GM12878 (cell line): ENCODE data around the gene NTN1. TPM values are rescaled to one million over a fixed set of nuclear protein-coding genes. Genes with fewer than 3 reads are reported as not detected.

Experiments
- ATAC-seq: fragments of 200-7000 bp; cut with Tn5 transposase; 3 replicates; pipeline ENCODE4 v1.9.1; 2020; ENCODE audit warnings: mild to moderate bottlenecking, moderate library complexity
- BruUV-seq: library from RNA; stranded (reverse); fragments of 400-500 nt; replicated peaks from 2 replicates; lab custom pipeline; 2021; lab: Mats Ljungman, UMichigan
- CTCF ChIA-PET: fragments of 300-600 bp; sonication (Branson Sonifier 250); formaldehyde crosslinking; extraction: SDS; loops from one replicate; lab custom pipeline; 2021; ENCODE audit warnings: inconsistent platforms; lab: Yijun Ruan, JAX
- POLR2A ChIA-PET: fragments of 350-600 bp; formaldehyde crosslinking; extraction: SDS; loops from one replicate; lab custom pipeline; 2021; ENCODE audit warnings: inconsistent platforms; lab: Charles Lee
- RAD21 ChIA-PET: fragments of 300-600 bp; sonication (Branson Sonifier 250); formaldehyde crosslinking; loops from one replicate; lab custom pipeline; 2023; ENCODE audit warnings: antibody characterized with exemption; ENCODE audit not compliant: unreplicated experiment; lab: Charles Lee
- SMC1A ChIA-PET: fragments of 300-600 bp; sonication (Branson Sonifier 250); formaldehyde crosslinking; loops from one replicate; lab custom pipeline; 2023; ENCODE audit not compliant: unreplicated experiment, uncharacterized antibody; lab: Charles Lee
- DNase-seq: peaks from one replicate; pipeline ENCODE4 v3.0.0-alpha.2; 2011; ENCODE audit warnings: low read depth, low spot score
- FAIRE-seq: peaks from 3 replicates; lab custom pipeline; 2011; peaks lifted over from hg19 to GRCh38; lab: Jason Lieb, UNC
- H2AFZ ChIP-seq: 2 replicates; pipeline ENCODE4 v1.6.0; 2011; ENCODE audit warnings: low read depth, low read length, control low read depth; ENCODE audit not compliant: control insufficient read depth
- H3K27ac ChIP-seq: 2 replicates; pipeline ENCODE4 v1.5.1; 2011; ENCODE audit warnings: control low read depth; ENCODE audit not compliant: control insufficient read depth, insufficient read depth
- H3K27me3 ChIP-seq, 2 experiments: replicated peaks in 1 of 2; 2 replicates each; pipeline versions ENCODE4 v1.6.0 to v1.6.1; 2011; ENCODE audit warnings: low read length in 1 of 2; ENCODE audit not compliant: control insufficient read depth in 2 of 2, insufficient read depth in 2 of 2
- H3K36me3 ChIP-seq, 2 experiments: 2 replicates each; pipeline ENCODE4 v1.5.1; 2011; ENCODE audit warnings: low read length in 1 of 2; ENCODE audit not compliant: control insufficient read depth in 2 of 2, insufficient read depth in 2 of 2
- H3K4me1 ChIP-seq: 2 replicates; pipeline ENCODE4 v1.6.1; 2011; ENCODE audit warnings: mild to moderate bottlenecking, low read length, moderate library complexity, mixed read lengths; ENCODE audit not compliant: control insufficient read depth, insufficient read depth
- H3K4me2 ChIP-seq: 2 replicates; pipeline ENCODE4 v1.6.0; 2011; ENCODE audit warnings: control low read depth; ENCODE audit not compliant: control insufficient read depth, insufficient read depth
- H3K4me3 ChIP-seq: fragments of 200-600 bp; sonication (generic); 2 replicates; pipeline ENCODE4 v1.5.1; 2016
- H3K79me2 ChIP-seq: 2 replicates; pipeline ENCODE4 v1.6.0; 2011; ENCODE audit warnings: low read length; ENCODE audit not compliant: control insufficient read depth, insufficient read depth
- H3K9ac ChIP-seq: 2 replicates; pipeline ENCODE4 v1.8.0; 2011; ENCODE audit warnings: low read length, control low read depth, mixed read lengths; ENCODE audit not compliant: control insufficient read depth, insufficient read depth
- H3K9me3 ChIP-seq: replicated peaks from 3 replicates; pipeline ENCODE4 v1.5.1; 2011; ENCODE audit warnings: mild to moderate bottlenecking, low read length; ENCODE audit not compliant: control insufficient read depth, insufficient read depth
- H4K20me1 ChIP-seq: 2 replicates; pipeline ENCODE4 v1.6.0; 2011; ENCODE audit not compliant: control insufficient read depth, insufficient read depth
- FOS ChIP-seq: IDR thresholded peaks from 3 replicates; pipeline ENCODE4 v1.6.1; 2011; ENCODE audit warnings: borderline replicate concordance; ENCODE audit not compliant: insufficient read length; ENCODE audit errors: extremely low read depth
- JUND ChIP-seq: IDR thresholded peaks from 2 replicates; pipeline ENCODE4 v1.6.1; 2012; ENCODE audit warnings: low read depth, mild to moderate bottlenecking, low read length, improper control_type of control experiment, moderate library complexity
- MTA3 ChIP-seq: IDR thresholded peaks from 2 replicates; pipeline ENCODE4 v1.6.1; 2012; ENCODE audit warnings: low read length, inconsistent platforms, borderline replicate concordance
- NFYB ChIP-seq: IDR thresholded peaks from 2 replicates; pipeline ENCODE4 v1.6.1; 2011; ENCODE audit warnings: low read depth, mild to moderate bottlenecking, low read length, improper control_type of control experiment, moderate library complexity; ENCODE audit not compliant: insufficient read depth
- PAX5 ChIP-seq: IDR thresholded peaks from 2 replicates; pipeline ENCODE4 v1.6.1; 2011; ENCODE audit warnings: low read depth, low read length, borderline replicate concordance
- SIN3A ChIP-seq: IDR thresholded peaks from 2 replicates; pipeline ENCODE4 v1.6.1; 2012; ENCODE audit warnings: low read depth, low read length, improper control_type of control experiment
- SPI1 ChIP-seq: IDR thresholded peaks from 2 replicates; pipeline ENCODE4 v1.6.1; 2011; ENCODE audit warnings: low read depth, mild to moderate bottlenecking, low read length, moderate library complexity, borderline replicate concordance; ENCODE audit not compliant: insufficient read depth
- TAF1 ChIP-seq: IDR thresholded peaks from 2 replicates; pipeline ENCODE4 v1.6.1; 2011; ENCODE audit warnings: mild to moderate bottlenecking, low read depth, low read length, borderline replicate concordance
- WGBS: methylation state at CpG from one replicate; pipeline ENCODE4 v1.1.6; 2016; ENCODE audit warnings: low lambda C conversion rate; ENCODE audit not compliant: insufficient replicate concordance, insufficient coverage; ENCODE audit errors: missing lambda C conversion rate; 5-methylcytosine and 5-hydroxymethylcytosine counted together
- in situ Hi-C: fragments of 300-500 bp; cut with MboI; formaldehyde crosslinking; loops from 9 replicates; pipeline ENCODE4 v1.14.3; 2018; ENCODE audit warnings: mixed read lengths
- intact Hi-C: fragments of 100-400 bp; cut with micrococcal nuclease; formaldehyde crosslinking; loops from one replicate; pipeline ENCODE4 v1.14.2; 2022; ENCODE audit not compliant: unreplicated experiment
- polyA plus RNA-seq, 11 experiments: library from polyadenylated mRNA; depleted of rRNA in 4 of 11; unstranded in 6 of 11; stranded (reverse) in 5 of 11; fragments of >200 nt; fragmentation: Nextera tagmentation in 4 of 11; fragmentation: Illumina TruSeq in 1 of 11; extraction: Ambion mirVana in 4 of 11; extraction: Trizol in 1 of 11; gene quantifications; 1 replicate in 1 of 11; 2 replicates in 10 of 11; pipeline versions ENCODE4 v1.2.1 to v1.2.3, GENCODE V29; 2011 to 2016; ENCODE audit warnings: inconsistent platforms in 2 of 11, missing spikeins in 2 of 11, low read depth in 1 of 11
- total RNA-seq, 4 experiments: library from RNA; depleted of rRNA in 3 of 4; stranded (reverse); fragments of >200 nt in 3 of 4; fragmentation: Illumina TruSeq in 1 of 4; extraction: Trizol in 1 of 4; gene quantifications; 2 replicates each; pipeline versions ENCODE4 v1.2.1 to v1.2.3, GENCODE V29; 2013 to 2021
- TF ChIP-seq, protein P1 (sequence below): fragments of 450-650 bp; IDR thresholded peaks from 2 replicates; pipeline ENCODE4 v1.6.1; 2017; ENCODE audit warnings: mild to moderate bottlenecking
- TF ChIP-seq, protein P2 (sequence below), 3 experiments: IDR thresholded peaks in 2 of 3; conservative IDR thresholded peaks in 1 of 3; 2 replicates each; pipeline ENCODE4 v1.5.1; 2011; ENCODE audit warnings: low read depth in 3 of 3, low read length in 3 of 3, mild to moderate bottlenecking in 3 of 3, control low read depth in 2 of 3, moderate library complexity in 2 of 3, inconsistent platforms in 1 of 3, mixed read lengths in 1 of 3; ENCODE audit not compliant: control insufficient read depth in 2 of 3, insufficient read depth in 1 of 3; ENCODE audit errors: extremely low read depth in 1 of 3
- TF ChIP-seq, protein P3 (sequence below): fragments of 450-650 bp; IDR thresholded peaks from 2 replicates; pipeline ENCODE4 v1.6.1; 2017; ENCODE audit warnings: mild to moderate bottlenecking, low read depth, inconsistent platforms; ENCODE audit not compliant: poor library complexity, severe bottlenecking

NTN1 gene
- total and polyA plus RNA-seq, 10 of the 15 experiments (the other 5 are each of a cell fraction or from before 2014, with no cell fraction given), result 0.02 to 0.89 (median 0.35) TPM

DNA sequence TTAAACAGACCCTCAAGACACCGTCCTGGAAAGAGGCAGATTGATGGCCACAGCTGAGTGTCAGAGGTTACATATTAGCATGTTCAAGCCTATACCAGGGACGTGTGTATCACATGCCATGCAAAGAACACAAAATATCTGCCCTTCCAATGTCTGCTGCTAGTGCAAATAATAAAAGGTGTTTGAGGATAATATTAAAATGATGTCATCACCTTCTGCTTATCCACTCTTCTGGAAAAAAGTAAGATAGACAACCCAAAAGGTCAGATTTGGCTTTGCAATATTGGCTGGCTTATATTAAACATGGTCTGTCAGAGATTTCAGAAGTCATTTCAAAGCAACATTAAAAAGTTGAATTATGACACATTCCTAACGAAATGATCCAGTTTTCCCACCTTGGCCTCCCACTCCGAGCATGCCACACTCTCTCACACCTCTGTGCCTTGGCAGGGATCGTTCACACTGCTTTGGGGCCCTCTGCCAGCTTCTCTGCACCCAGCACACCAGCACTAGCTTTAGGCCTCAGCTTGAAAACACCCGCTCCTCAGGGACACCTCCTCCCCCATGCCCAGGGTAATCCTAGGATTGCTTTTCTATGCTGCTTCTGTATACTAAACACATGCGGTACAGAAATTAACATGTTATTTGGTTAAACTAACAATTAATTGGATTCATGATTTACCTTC, 248.2 kb downstream of the NTN1 start (continued):
- TF ChIP-seq, protein P1, sequence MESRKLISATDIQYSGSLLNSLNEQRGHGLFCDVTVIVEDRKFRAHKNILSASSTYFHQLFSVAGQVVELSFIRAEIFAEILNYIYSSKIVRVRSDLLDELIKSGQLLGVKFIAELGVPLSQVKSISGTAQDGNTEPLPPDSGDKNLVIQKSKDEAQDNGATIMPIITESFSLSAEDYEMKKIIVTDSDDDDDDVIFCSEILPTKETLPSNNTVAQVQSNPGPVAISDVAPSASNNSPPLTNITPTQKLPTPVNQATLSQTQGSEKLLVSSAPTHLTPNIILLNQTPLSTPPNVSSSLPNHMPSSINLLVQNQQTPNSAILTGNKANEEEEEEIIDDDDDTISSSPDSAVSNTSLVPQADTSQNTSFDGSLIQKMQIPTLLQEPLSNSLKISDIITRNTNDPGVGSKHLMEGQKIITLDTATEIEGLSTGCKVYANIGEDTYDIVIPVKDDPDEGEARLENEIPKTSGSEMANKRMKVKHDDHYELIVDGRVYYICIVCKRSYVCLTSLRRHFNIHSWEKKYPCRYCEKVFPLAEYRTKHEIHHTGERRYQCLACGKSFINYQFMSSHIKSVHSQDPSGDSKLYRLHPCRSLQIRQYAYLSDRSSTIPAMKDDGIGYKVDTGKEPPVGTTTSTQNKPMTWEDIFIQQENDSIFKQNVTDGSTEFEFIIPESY, result no peak

DNA sequence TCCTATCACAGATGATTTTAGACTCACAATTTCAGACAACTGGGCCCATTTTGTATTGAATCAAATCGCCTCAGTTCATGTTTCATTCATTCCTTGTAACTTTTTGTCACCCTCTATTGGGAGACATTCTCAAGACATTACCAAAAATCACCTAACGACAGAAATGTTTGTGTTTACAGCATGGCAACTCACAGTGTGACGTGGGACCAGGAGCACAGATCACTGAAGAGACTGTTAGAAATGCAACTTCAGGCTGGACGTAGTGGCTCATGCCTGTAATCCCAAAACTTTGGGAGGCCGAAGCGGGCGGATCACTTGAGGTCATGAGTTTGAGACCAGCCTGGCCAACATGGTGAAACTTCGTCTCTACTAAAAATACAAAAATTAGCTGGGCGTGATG, 249.6 kb downstream of the NTN1 start:
- no peak for FAIRE-seq
- no peak overlapping the region for H3K27ac ChIP-seq
- RAD21 ChIA-PET, result interaction anchor here (0.7 kb wide), 1 partner anchor 85 kb away, joined by 3 read pairs; no protein-coding TSS in a partner anchor
- no peaks in the 10 kb centered on the region for H3K79me2 ChIP-seq
- POLR2A ChIA-PET, result interaction anchor here (0.7 kb wide), 1 partner anchor 254 kb away, joined by 3 read pairs; no protein-coding TSS in a partner anchor
- DNase-seq, result no peak
- SMC1A ChIA-PET, result no interaction called here
- intact Hi-C loops, result no loop called here
- no peak overlapping the region for H3K4me2 ChIP-seq
- no peak overlapping the region for H3K9ac ChIP-seq
- 82% methylated on average over 9 of the region's 9 CpGs for WGBS
- H3K27me3 ChIP-seq, result no peaks in the 10 kb centered on the region
- no peak overlapping the region for H2AFZ ChIP-seq
- CTCF ChIA-PET, result no interaction called here
- TF ChIP-seq, protein P2, sequence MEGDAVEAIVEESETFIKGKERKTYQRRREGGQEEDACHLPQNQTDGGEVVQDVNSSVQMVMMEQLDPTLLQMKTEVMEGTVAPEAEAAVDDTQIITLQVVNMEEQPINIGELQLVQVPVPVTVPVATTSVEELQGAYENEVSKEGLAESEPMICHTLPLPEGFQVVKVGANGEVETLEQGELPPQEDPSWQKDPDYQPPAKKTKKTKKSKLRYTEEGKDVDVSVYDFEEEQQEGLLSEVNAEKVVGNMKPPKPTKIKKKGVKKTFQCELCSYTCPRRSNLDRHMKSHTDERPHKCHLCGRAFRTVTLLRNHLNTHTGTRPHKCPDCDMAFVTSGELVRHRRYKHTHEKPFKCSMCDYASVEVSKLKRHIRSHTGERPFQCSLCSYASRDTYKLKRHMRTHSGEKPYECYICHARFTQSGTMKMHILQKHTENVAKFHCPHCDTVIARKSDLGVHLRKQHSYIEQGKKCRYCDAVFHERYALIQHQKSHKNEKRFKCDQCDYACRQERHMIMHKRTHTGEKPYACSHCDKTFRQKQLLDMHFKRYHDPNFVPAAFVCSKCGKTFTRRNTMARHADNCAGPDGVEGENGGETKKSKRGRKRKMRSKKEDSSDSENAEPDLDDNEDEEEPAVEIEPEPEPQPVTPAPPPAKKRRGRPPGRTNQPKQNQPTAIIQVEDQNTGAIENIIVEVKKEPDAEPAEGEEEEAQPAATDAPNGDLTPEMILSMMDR (IDR thresholded peaks at IDR 0.05 in 2 of 3, conservative IDR thresholded peaks at IDR 0.05 in 1 of 3; ENCODE audit: control insufficient read depth in 2 of 3, extremely low read depth in 1 of 3, insufficient read depth in 1 of 3, low read depth in 3 of 3, low read length in 3 of 3), result no peak
- TF ChIP-seq FOS (no peak), SIN3A (no peak), MTA3 (no peak), TAF1 (no peak), NFYB (no peak), SPI1 (no peak), PAX5 (no peak), JUND (no peak)
- TF ChIP-seq, protein P3, sequence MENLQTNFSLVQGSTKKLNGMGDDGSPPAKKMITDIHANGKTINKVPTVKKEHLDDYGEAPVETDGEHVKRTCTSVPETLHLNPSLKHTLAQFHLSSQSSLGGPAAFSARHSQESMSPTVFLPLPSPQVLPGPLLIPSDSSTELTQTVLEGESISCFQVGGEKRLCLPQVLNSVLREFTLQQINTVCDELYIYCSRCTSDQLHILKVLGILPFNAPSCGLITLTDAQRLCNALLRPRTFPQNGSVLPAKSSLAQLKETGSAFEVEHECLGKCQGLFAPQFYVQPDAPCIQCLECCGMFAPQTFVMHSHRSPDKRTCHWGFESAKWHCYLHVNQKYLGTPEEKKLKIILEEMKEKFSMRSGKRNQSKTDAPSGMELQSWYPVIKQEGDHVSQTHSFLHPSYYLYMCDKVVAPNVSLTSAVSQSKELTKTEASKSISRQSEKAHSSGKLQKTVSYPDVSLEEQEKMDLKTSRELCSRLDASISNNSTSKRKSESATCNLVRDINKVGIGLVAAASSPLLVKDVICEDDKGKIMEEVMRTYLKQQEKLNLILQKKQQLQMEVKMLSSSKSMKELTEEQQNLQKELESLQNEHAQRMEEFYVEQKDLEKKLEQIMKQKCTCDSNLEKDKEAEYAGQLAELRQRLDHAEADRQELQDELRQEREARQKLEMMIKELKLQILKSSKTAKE, result no peak
- no peaks in the 10 kb centered on the region for H3K4me1 ChIP-seq
- no peak for ATAC-seq
- in situ Hi-C loops, result no loop called here
- no peaks in the 10 kb centered on the region for H3K9me3 ChIP-seq
- BruUV-seq, result no TSS peak
- H3K4me3 ChIP-seq, result no peak overlapping the region
- H3K36me3 ChIP-seq, result no peaks in the 10 kb centered on the region
- no peaks in the 10 kb centered on the region for H4K20me1 ChIP-seq
